Prostate gland (tissue), 2 donors: ENCODE measurements around the gene RAB30. TPM values are rescaled to one million over a fixed set of nuclear protein-coding genes. Genes with fewer than 3 reads are reported as not detected.
"Not testable (repeated sequence)": the region's sequence is repeated elsewhere in the genome, so short reads cannot be mapped to it uniquely, and the experiment has no call there.

Experiments used
- DNase-seq: peaks from one replicate; pipeline ENCODE4 v3.0.0-alpha.2; 2019; ENCODE audit warnings: low spot score
- H3K27ac ChIP-seq, 2 donors: fragments of 200-600 bp; sonication (generic); 2 replicates each; pipeline ENCODE4 v1.5.1; 2017 to 2019
- H3K27me3 ChIP-seq: fragments of 200-600 bp; sonication (generic); replicated peaks from 2 replicates; pipeline ENCODE4 v1.5.1; 2019; ENCODE audit not compliant: insufficient read depth
- H3K36me3 ChIP-seq, 2 donors: fragments of 200-600 bp; sonication (generic); 1 replicate in 1 of 2; 2 replicates in 1 of 2; pipeline versions ENCODE4 v1.5.1 to v1.8.1; 2017 to 2019
- H3K4me1 ChIP-seq: fragments of 200-600 bp; sonication (generic); replicated peaks from 2 replicates; pipeline ENCODE4 v1.5.1; 2019
- H3K4me3 ChIP-seq, 2 donors: fragments of 200-600 bp; sonication (generic); 2 replicates each; pipeline ENCODE4 v1.5.1; 2017 to 2019
- H3K9me3 ChIP-seq: fragments of 200-600 bp; sonication (generic); 2 replicates; pipeline ENCODE4 v1.5.1; 2017
- CTCF ChIP-seq, 4 experiments: fragments of 200-600 bp in 2 of 4; fragments of 450-650 bp in 2 of 4; sonication (generic) in 2 of 4; IDR thresholded peaks; 1 replicate in 3 of 4; 2 replicates in 1 of 4; pipeline ENCODE4 v1.5.1; 2016 to 2019; ENCODE audit warnings: antibody characterized with exemption in 4 of 4, mild to moderate bottlenecking in 2 of 4, moderate library complexity in 2 of 4
- POLR2A ChIP-seq: fragments of 450-650 bp; IDR thresholded peaks from one replicate; pipeline ENCODE4 v1.6.1; 2016; ENCODE audit warnings: antibody characterized with exemption, mild to moderate bottlenecking
- POLR2AphosphoS5 ChIP-seq: sonication (generic); formaldehyde crosslinking; IDR thresholded peaks from one replicate; pipeline ENCODE4 v1.6.1; 2017; ENCODE audit warnings: antibody characterized with exemption
- WGBS: methylation state at CpG from one replicate; pipeline ENCODE4 v1.1.5; 2018; 5-methylcytosine and 5-hydroxymethylcytosine counted together
- intact Hi-C: fragments of 100-400 bp; cut with DNase I; formaldehyde crosslinking; loops from one replicate; pipeline ENCODE4 v1.14.2; 2022
- total RNA-seq, 2 donors: library from RNA; depleted of rRNA; stranded (reverse); fragments of >200 nt; gene quantifications; one replicate each; pipeline ENCODE4 v1.1.0, GENCODE V29; 2016

RAB30 gene
- total RNA-seq, 2 donors from 2014 or later, result 13.3 to 15.9 TPM

DNA sequence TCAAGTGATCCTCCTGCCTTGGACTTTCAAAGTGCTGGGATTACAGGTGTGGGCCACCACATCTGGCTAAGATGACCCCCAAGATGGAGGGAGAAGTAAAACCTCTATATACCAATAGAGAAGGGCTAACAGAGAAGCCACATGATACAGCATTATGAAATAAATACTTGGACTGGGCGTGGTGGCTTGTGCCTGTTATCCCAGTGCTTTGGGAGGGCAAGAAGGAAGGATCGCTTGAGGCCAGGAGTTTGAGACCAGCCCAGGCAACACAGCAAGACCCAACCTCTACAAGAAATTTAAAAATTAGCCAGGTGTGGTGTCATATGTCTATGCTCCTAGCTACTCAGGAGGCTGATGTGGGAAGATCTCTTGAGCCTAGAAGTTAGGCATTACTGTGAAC lies 61.7 kb downstream of the RAB30 start:
- H3K9me3 ChIP-seq, result no peaks in the 10 kb centered on the region
- no peak for DNase-seq
- no peaks in the 10 kb centered on the region for H3K27me3 ChIP-seq
- H3K4me1 ChIP-seq, result peaks cover 13% of the 10 kb centered on the region
- H3K27ac ChIP-seq, result no peak overlapping the region
- no peak overlapping the region for H3K4me3 ChIP-seq
- WGBS, result 94% methylated on average over 2 of the region's 2 CpGs
- intact Hi-C loops, result no loop called here
- TF ChIP-seq POLR2A (no peak), CTCF (IDR thresholded peaks at IDR 0.05) (no peak), POLR2AphosphoS5 (no peak)
- no peaks in the 10 kb centered on the region for H3K36me3 ChIP-seq

GRCh38 chr11:83009136-83009535 lies 62.6 kb downstream of the RAB30 start:
- H3K27ac ChIP-seq, H3K36me3 ChIP-seq, H3K27me3 ChIP-seq, intact Hi-C loops, DNase-seq, H3K9me3 ChIP-seq, H3K4me3 ChIP-seq: not testable (repeated sequence)
- peaks cover 13% of the 10 kb centered on the region for H3K4me1 ChIP-seq
- WGBS, result 93% methylated on average over 10 of the region's 10 CpGs

- WGBS, result 91% methylated on average over 2 of the region's 2 CpGs
- DNase-seq, result no peak
- no peaks in the 10 kb centered on the region for H3K27me3 ChIP-seq
- intact Hi-C loops, result no loop called here
- peaks cover 13% of the 10 kb centered on the region for H3K4me1 ChIP-seq
- H3K9me3 ChIP-seq, result no peaks in the 10 kb centered on the region
- H3K36me3 ChIP-seq, result no peaks in the 10 kb centered on the region
- H3K27ac ChIP-seq, result no peak overlapping the region
- TF ChIP-seq POLR2AphosphoS5, result no peak
- TF ChIP-seq POLR2A, result no peak
- no peak for TF ChIP-seq CTCF (IDR thresholded peaks at IDR 0.05)
- H3K4me3 ChIP-seq, result no peak overlapping the region
Observed at GRCh38 chr11:83008581-83008923, 63.1 kb downstream of the RAB30 start.

- Histone ChIP-seq H3K9me3 (no peaks in the 10 kb centered on the region), H3K27ac (peak overlapping the region in 1 of 2 donors; percentile 12), H3K36me3 (no peaks in the 10 kb centered on the region), H3K4me3 (no peak overlapping the region), H3K27me3 (no peaks in the 10 kb centered on the region), H3K4me1 (peaks cover 13% of the 10 kb centered on the region)
- WGBS, result 12% methylated on average over 6 of the region's 6 CpGs
- no peak for DNase-seq
- no peak for TF ChIP-seq CTCF (IDR thresholded peaks at IDR 0.05)
- no peak for TF ChIP-seq POLR2A
- no peak for TF ChIP-seq POLR2AphosphoS5
- intact Hi-C loops, result no loop called here
Observed at GRCh38 chr11:83007909-83008580, 63.7 kb downstream of the RAB30 start.

DNA sequence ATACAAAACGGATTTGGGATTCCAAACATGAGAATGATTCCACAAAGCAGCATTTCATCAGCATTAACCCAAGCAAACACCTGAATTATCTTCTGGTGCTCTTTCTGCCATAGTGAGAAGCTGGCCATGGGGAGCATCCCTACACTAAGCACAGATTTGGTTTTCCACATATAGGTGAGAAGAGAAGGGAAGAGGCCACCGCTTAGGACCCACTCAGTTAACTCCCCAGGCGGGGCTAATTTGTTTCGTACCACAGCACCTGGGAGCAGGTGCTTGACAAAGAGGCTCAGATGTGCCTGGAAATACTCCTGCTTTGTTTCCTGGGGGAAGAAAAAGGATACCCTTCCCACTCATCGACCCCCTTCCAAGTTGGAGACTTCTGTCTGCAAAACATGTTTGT lies 64.2 kb downstream of the RAB30 start:
- DNase-seq, result no peak
- H3K4me3 ChIP-seq, result no peak overlapping the region
- H3K27ac ChIP-seq, result peak overlapping the region in 1 of 2 donors; percentile 12
- no peak for TF ChIP-seq CTCF (IDR thresholded peaks at IDR 0.05)
- TF ChIP-seq POLR2A, result no peak
- TF ChIP-seq POLR2AphosphoS5, result no peak
- H3K36me3 ChIP-seq, result no peaks in the 10 kb centered on the region
- H3K9me3 ChIP-seq, result no peaks in the 10 kb centered on the region
- 69% methylated on average over 5 of the region's 5 CpGs for WGBS
- H3K4me1 ChIP-seq, result peaks cover 13% of the 10 kb centered on the region
- no peaks in the 10 kb centered on the region for H3K27me3 ChIP-seq
- intact Hi-C loops, result no loop called here
